GM12878 (cell line): Measurements from ENCODE around the gene ZBTB7B. TPM values are rescaled to one million over a fixed set of nuclear protein-coding genes. Genes with fewer than 3 reads are reported as not detected.

ENCODE experiments used
- ATAC-seq: fragments of 200-7000 bp; cut with Tn5 transposase; 3 replicates; pipeline ENCODE4 v1.9.1; 2020; ENCODE audit warnings: mild to moderate bottlenecking, moderate library complexity
- BruUV-seq: library from RNA; stranded (reverse); fragments of 400-500 nt; replicated peaks from 2 replicates; lab custom pipeline; 2021; lab: Mats Ljungman, UMichigan
- CTCF ChIA-PET: fragments of 300-600 bp; sonication (Branson Sonifier 250); formaldehyde crosslinking; extraction: SDS; loops from one replicate; lab custom pipeline; 2021; ENCODE audit warnings: inconsistent platforms; lab: Yijun Ruan, JAX
- POLR2A ChIA-PET: fragments of 350-600 bp; formaldehyde crosslinking; extraction: SDS; loops from one replicate; lab custom pipeline; 2021; ENCODE audit warnings: inconsistent platforms; lab: Charles Lee
- RAD21 ChIA-PET: fragments of 300-600 bp; sonication (Branson Sonifier 250); formaldehyde crosslinking; loops from one replicate; lab custom pipeline; 2023; ENCODE audit warnings: antibody characterized with exemption; ENCODE audit not compliant: unreplicated experiment; lab: Charles Lee
- SMC1A ChIA-PET: fragments of 300-600 bp; sonication (Branson Sonifier 250); formaldehyde crosslinking; loops from one replicate; lab custom pipeline; 2023; ENCODE audit not compliant: unreplicated experiment, uncharacterized antibody; lab: Charles Lee
- DNase-seq: peaks from one replicate; pipeline ENCODE4 v3.0.0-alpha.2; 2011; ENCODE audit warnings: low read depth, low spot score
- FAIRE-seq: peaks from 3 replicates; lab custom pipeline; 2011; peaks lifted over from hg19 to GRCh38; lab: Jason Lieb, UNC
- H2AFZ ChIP-seq: 2 replicates; pipeline ENCODE4 v1.6.0; 2011; ENCODE audit warnings: low read depth, low read length, control low read depth; ENCODE audit not compliant: control insufficient read depth
- H3K27ac ChIP-seq: 2 replicates; pipeline ENCODE4 v1.5.1; 2011; ENCODE audit warnings: control low read depth; ENCODE audit not compliant: control insufficient read depth, insufficient read depth
- H3K27me3 ChIP-seq, 2 experiments: replicated peaks in 1 of 2; 2 replicates each; pipeline versions ENCODE4 v1.6.0 to v1.6.1; 2011; ENCODE audit warnings: low read length in 1 of 2; ENCODE audit not compliant: control insufficient read depth in 2 of 2, insufficient read depth in 2 of 2
- H3K36me3 ChIP-seq, 2 experiments: 2 replicates each; pipeline ENCODE4 v1.5.1; 2011; ENCODE audit warnings: low read length in 1 of 2; ENCODE audit not compliant: control insufficient read depth in 2 of 2, insufficient read depth in 2 of 2
- H3K4me1 ChIP-seq: 2 replicates; pipeline ENCODE4 v1.6.1; 2011; ENCODE audit warnings: mild to moderate bottlenecking, low read length, moderate library complexity, mixed read lengths; ENCODE audit not compliant: control insufficient read depth, insufficient read depth
- H3K4me2 ChIP-seq: 2 replicates; pipeline ENCODE4 v1.6.0; 2011; ENCODE audit warnings: control low read depth; ENCODE audit not compliant: control insufficient read depth, insufficient read depth
- H3K4me3 ChIP-seq: fragments of 200-600 bp; sonication (generic); 2 replicates; pipeline ENCODE4 v1.5.1; 2016
- H3K79me2 ChIP-seq: 2 replicates; pipeline ENCODE4 v1.6.0; 2011; ENCODE audit warnings: low read length; ENCODE audit not compliant: control insufficient read depth, insufficient read depth
- H3K9ac ChIP-seq: 2 replicates; pipeline ENCODE4 v1.8.0; 2011; ENCODE audit warnings: low read length, control low read depth, mixed read lengths; ENCODE audit not compliant: control insufficient read depth, insufficient read depth
- H3K9me3 ChIP-seq: replicated peaks from 3 replicates; pipeline ENCODE4 v1.5.1; 2011; ENCODE audit warnings: mild to moderate bottlenecking, low read length; ENCODE audit not compliant: control insufficient read depth, insufficient read depth
- H4K20me1 ChIP-seq: 2 replicates; pipeline ENCODE4 v1.6.0; 2011; ENCODE audit not compliant: control insufficient read depth, insufficient read depth
- ATF7 ChIP-seq: fragments of 450-650 bp; IDR thresholded peaks from 2 replicates; pipeline ENCODE4 v1.6.1; 2016; ENCODE audit warnings: low read depth, mild to moderate bottlenecking
- BCL3 ChIP-seq: IDR thresholded peaks from 2 replicates; pipeline ENCODE4 v1.6.1; 2011; ENCODE audit warnings: borderline replicate concordance, low read depth, mild to moderate bottlenecking, moderate library complexity, low read length; ENCODE audit not compliant: insufficient read depth, poor library complexity, severe bottlenecking
- BRCA1 ChIP-seq: IDR thresholded peaks from 2 replicates; pipeline ENCODE4 v1.6.1; 2011; ENCODE audit warnings: low read depth, low read length, improper control_type of control experiment
- ELK1 ChIP-seq: IDR thresholded peaks from 2 replicates; pipeline ENCODE4 v1.6.1; 2012; ENCODE audit warnings: low read depth, low read length, improper control_type of control experiment
- ESRRA ChIP-seq: IDR thresholded peaks from 2 replicates; pipeline ENCODE4 v1.6.1; 2012; ENCODE audit warnings: mild to moderate bottlenecking, low read length, improper control_type of control experiment
- FOXM1 ChIP-seq: IDR thresholded peaks from 2 replicates; pipeline ENCODE4 v1.6.1; 2012; ENCODE audit warnings: low read depth, mild to moderate bottlenecking, inconsistent platforms, low read length, moderate library complexity
- HCFC1 ChIP-seq: fragments of 150-350 bp; IDR thresholded peaks from 2 replicates; pipeline ENCODE4 v1.6.1; 2014; ENCODE audit warnings: low read length
- IRF3 ChIP-seq: fragments of 450-650 bp; IDR thresholded peaks from 2 replicates; pipeline ENCODE4 v1.6.1; 2014; ENCODE audit warnings: mild to moderate bottlenecking
- IRF4 ChIP-seq: IDR thresholded peaks from 2 replicates; pipeline ENCODE4 v1.6.1; 2011; ENCODE audit warnings: low read depth, low read length
- MAX ChIP-seq: IDR thresholded peaks from 2 replicates; pipeline ENCODE4 v1.6.1; 2012; ENCODE audit warnings: low read depth, low read length, improper control_type of control experiment
- PKNOX1 ChIP-seq: fragments of 450-650 bp; IDR thresholded peaks from 2 replicates; pipeline ENCODE4 v1.6.1; 2016; ENCODE audit warnings: mild to moderate bottlenecking
- RFX5 ChIP-seq: IDR thresholded peaks from 2 replicates; pipeline ENCODE4 v1.6.1; 2011; ENCODE audit warnings: low read depth, low read length, improper control_type of control experiment
- SIN3A ChIP-seq: IDR thresholded peaks from 2 replicates; pipeline ENCODE4 v1.6.1; 2012; ENCODE audit warnings: low read depth, low read length, improper control_type of control experiment
- TBL1XR1 ChIP-seq: IDR thresholded peaks from 2 replicates; pipeline ENCODE4 v1.6.1; 2012; ENCODE audit warnings: low read depth, low read length, improper control_type of control experiment
- TCF3 ChIP-seq: IDR thresholded peaks from 2 replicates; pipeline ENCODE4 v1.6.1; 2012; ENCODE audit warnings: low read depth, mild to moderate bottlenecking, low read length, borderline replicate concordance; ENCODE audit not compliant: insufficient read depth
- USF2 ChIP-seq: IDR thresholded peaks from 2 replicates; pipeline ENCODE4 v1.6.1; 2011; ENCODE audit warnings: low read depth, low read length, improper control_type of control experiment, borderline replicate concordance
- WGBS: methylation state at CpG from one replicate; pipeline ENCODE4 v1.1.6; 2016; ENCODE audit warnings: low lambda C conversion rate; ENCODE audit not compliant: insufficient replicate concordance, insufficient coverage; ENCODE audit errors: missing lambda C conversion rate; 5-methylcytosine and 5-hydroxymethylcytosine counted together
- in situ Hi-C: fragments of 300-500 bp; cut with MboI; formaldehyde crosslinking; loops from 9 replicates; pipeline ENCODE4 v1.14.3; 2018; ENCODE audit warnings: mixed read lengths
- intact Hi-C: fragments of 100-400 bp; cut with micrococcal nuclease; formaldehyde crosslinking; loops from one replicate; pipeline ENCODE4 v1.14.2; 2022; ENCODE audit not compliant: unreplicated experiment
- polyA plus RNA-seq, 11 experiments: library from polyadenylated mRNA; depleted of rRNA in 4 of 11; unstranded in 6 of 11; stranded (reverse) in 5 of 11; fragments of >200 nt; fragmentation: Nextera tagmentation in 4 of 11; fragmentation: Illumina TruSeq in 1 of 11; extraction: Ambion mirVana in 4 of 11; extraction: Trizol in 1 of 11; gene quantifications; 1 replicate in 1 of 11; 2 replicates in 10 of 11; pipeline versions ENCODE4 v1.2.1 to v1.2.3, GENCODE V29; 2011 to 2016; ENCODE audit warnings: inconsistent platforms in 2 of 11, missing spikeins in 2 of 11, low read depth in 1 of 11
- total RNA-seq, 4 experiments: library from RNA; depleted of rRNA in 3 of 4; stranded (reverse); fragments of >200 nt in 3 of 4; fragmentation: Illumina TruSeq in 1 of 4; extraction: Trizol in 1 of 4; gene quantifications; 2 replicates each; pipeline versions ENCODE4 v1.2.1 to v1.2.3, GENCODE V29; 2013 to 2021

Gene ZBTB7B
- total and polyA plus RNA-seq, 10 of the 15 experiments (the other 5 are each of a cell fraction or from before 2014, with no cell fraction given): 0.11 to 44.9 (median 11.3) TPM

- DNase-seq (no peak), ATAC-seq (no peak)
- POLR2A ChIA-PET: interaction anchor here (1.3 kb wide), 1 partner anchor 50 kb away, joined by 4 read pairs; the partner anchor contains the start of gene FLAD1
- in situ Hi-C loops: no loop called here
- no peaks in the 10 kb centered on the region for H3K36me3 ChIP-seq
- H3K27ac ChIP-seq: no peak within 1 kb of the TSS
- H3K4me3 ChIP-seq: no peak within 1 kb of the TSS
- H3K27me3 ChIP-seq: peaks cover 2 to 5% of the 10 kb centered on the region in 2 experiments; a peak in 1 of 4 replicates
- H3K9me3 ChIP-seq: no peaks in the 10 kb centered on the region
- 69% methylated on average over 9 of the region's 9 CpGs for whole genome bisulfite sequencing
- TF ChIP-seq IRF3 (no peak), ESRRA (no peak), PKNOX1 (no peak), MAX (no peak), IRF4 (no peak), TBL1XR1 (no peak), HCFC1 (no peak), FOXM1 (no peak), BRCA1 (no peak), TCF3 (no peak), ELK1 (no peak), SIN3A (no peak), USF2 (no peak), BCL3 (no peak), RFX5 (no peak), ATF7 (no peak)
- TF ChIP-seq, all 136 proteins: peak for 0
- RAD21 ChIA-PET: no interaction called here
- Histone ChIP-seq H4K20me1 (no peaks in the 10 kb centered on the region), H3K79me2 (no peaks in the 10 kb centered on the region), H3K4me1 (no peaks in the 10 kb centered on the region), H3K9ac (no peak within 1 kb of the TSS), H3K4me2 (no peak within 1 kb of the TSS), H2AFZ (no peak within 1 kb of the TSS)
- FAIRE-seq: no peak
- CTCF ChIA-PET: no interaction called here
- SMC1A ChIA-PET: no interaction called here
- BruUV-seq: no TSS peak
- intact Hi-C loops: no loop called here
Measured at GRCh38 chr1:155033524-155033923, 30.9 kb downstream of the ZBTB7B start, which contains the start of the genes DCST1 and DCST2. Gene DCST1, plus strand, starts transcription at chr1:155033824. Its CDS starts 213 bp downstream, at chr1:155034037. Gene DCST2, minus strand, starts transcription at chr1:155033781. Its CDS starts 80 bp downstream, at chr1:155033701.
